Measurements from ENCODE around the gene ASCL2.
A peak's percentile ranks its signal among the peaks of the same experiment; 100 is the strongest.

ASCL2 gene

GRCh38 chr11:2266586-2267305, 3.6 kb downstream of the ASCL2 start:
- H3K27me3 ChIP-seq (ENCODE audit: insufficient read depth, poor library complexity, severe bottlenecking), result peaks cover 16% of the 10 kb centered on the region

GRCh38 chr11:2265854-2266585, 4.4 kb downstream of the ASCL2 start:
- no peak for ATAC-seq (ENCODE audit: low read depth)
- no peak for TF ChIP-seq CTCF (IDR thresholded peaks at IDR 0.05; ENCODE audit: poor library complexity, severe bottlenecking)
- no peaks in the 10 kb centered on the region for H3K9me3 ChIP-seq (ENCODE audit: severe bottlenecking)

More at GRCh38 chr11:2266586-2267305, 3.6 kb downstream of the ASCL2 start:
- H3K4me1 ChIP-seq (ENCODE audit: insufficient read depth, poor library complexity, severe bottlenecking), result no peaks in the 10 kb centered on the region
- no peaks in the 10 kb centered on the region for H3K36me3 ChIP-seq (ENCODE audit: low read depth)
- H3K9me3 ChIP-seq (ENCODE audit: severe bottlenecking), result no peaks in the 10 kb centered on the region
- DNase-seq (ENCODE audit: low spot score), result peak; percentile 35
- TF ChIP-seq CTCF (IDR thresholded peaks at IDR 0.05; ENCODE audit: poor library complexity, severe bottlenecking), result no peak
- no peak overlapping the region for H3K27ac ChIP-seq (ENCODE audit: poor library complexity, severe bottlenecking)
- no peak for ATAC-seq (ENCODE audit: low read depth)
- no peak overlapping the region for H3K4me3 ChIP-seq (ENCODE audit: severe bottlenecking)

GRCh38 chr11:2265396-2265795, 5.0 kb downstream of the ASCL2 start:
- Histone ChIP-seq H3K27me3 (ENCODE audit: insufficient read depth, poor library complexity, severe bottlenecking) (peaks cover 3% of the 10 kb centered on the region), H3K36me3 (ENCODE audit: low read depth) (no peaks in the 10 kb centered on the region), H3K9me3 (ENCODE audit: severe bottlenecking) (no peaks in the 10 kb centered on the region), H3K4me3 (ENCODE audit: severe bottlenecking) (no peak overlapping the region), H3K27ac (ENCODE audit: poor library complexity, severe bottlenecking) (no peak overlapping the region), H3K4me1 (ENCODE audit: insufficient read depth, poor library complexity, severe bottlenecking) (no peaks in the 10 kb centered on the region)
- no peak for ATAC-seq (ENCODE audit: low read depth)
- DNase-seq (ENCODE audit: low spot score), result no peak
- no peak for TF ChIP-seq CTCF (IDR thresholded peaks at IDR 0.05; ENCODE audit: poor library complexity, severe bottlenecking)

More at GRCh38 chr11:2265854-2266585, 4.4 kb downstream of the ASCL2 start:
- peaks cover 9% of the 10 kb centered on the region for H3K27me3 ChIP-seq (ENCODE audit: insufficient read depth, poor library complexity, severe bottlenecking)
- H3K36me3 ChIP-seq (ENCODE audit: low read depth), result no peaks in the 10 kb centered on the region
- DNase-seq (ENCODE audit: low spot score), result no peak
- no peaks in the 10 kb centered on the region for H3K4me1 ChIP-seq (ENCODE audit: insufficient read depth, poor library complexity, severe bottlenecking)
- H3K4me3 ChIP-seq (ENCODE audit: severe bottlenecking), result no peak overlapping the region
- H3K27ac ChIP-seq (ENCODE audit: poor library complexity, severe bottlenecking), result no peak overlapping the region

GRCh38 chr11:2264366-2265053, 5.9 kb downstream of the ASCL2 start:
- DNase-seq (ENCODE audit: low spot score), result no peak
- Histone ChIP-seq H3K4me1 (ENCODE audit: insufficient read depth, poor library complexity, severe bottlenecking) (no peaks in the 10 kb centered on the region), H3K27ac (ENCODE audit: poor library complexity, severe bottlenecking) (no peak overlapping the region), H3K27me3 (ENCODE audit: insufficient read depth, poor library complexity, severe bottlenecking) (no peaks in the 10 kb centered on the region), H3K4me3 (ENCODE audit: severe bottlenecking) (no peak overlapping the region), H3K36me3 (ENCODE audit: low read depth) (no peaks in the 10 kb centered on the region), H3K9me3 (ENCODE audit: severe bottlenecking) (no peaks in the 10 kb centered on the region)
- TF ChIP-seq CTCF (IDR thresholded peaks at IDR 0.05; ENCODE audit: poor library complexity, severe bottlenecking), result no peak
- no peak for ATAC-seq (ENCODE audit: low read depth)

All from RWPE2 (cell line).